GM12873 (cell line): ENCODE data around the gene EHD4.

Source experiments
- TF ChIP-seq, protein P1 (sequence below): IDR thresholded peaks from 2 replicates; pipeline ENCODE4 v1.5.1; 2012; ENCODE audit warnings: low read depth, mild to moderate bottlenecking, moderate library complexity, low read length, control low read depth; ENCODE audit not compliant: insufficient read depth; ENCODE audit errors: missing control alignments

The EHD4 gene

DNA sequence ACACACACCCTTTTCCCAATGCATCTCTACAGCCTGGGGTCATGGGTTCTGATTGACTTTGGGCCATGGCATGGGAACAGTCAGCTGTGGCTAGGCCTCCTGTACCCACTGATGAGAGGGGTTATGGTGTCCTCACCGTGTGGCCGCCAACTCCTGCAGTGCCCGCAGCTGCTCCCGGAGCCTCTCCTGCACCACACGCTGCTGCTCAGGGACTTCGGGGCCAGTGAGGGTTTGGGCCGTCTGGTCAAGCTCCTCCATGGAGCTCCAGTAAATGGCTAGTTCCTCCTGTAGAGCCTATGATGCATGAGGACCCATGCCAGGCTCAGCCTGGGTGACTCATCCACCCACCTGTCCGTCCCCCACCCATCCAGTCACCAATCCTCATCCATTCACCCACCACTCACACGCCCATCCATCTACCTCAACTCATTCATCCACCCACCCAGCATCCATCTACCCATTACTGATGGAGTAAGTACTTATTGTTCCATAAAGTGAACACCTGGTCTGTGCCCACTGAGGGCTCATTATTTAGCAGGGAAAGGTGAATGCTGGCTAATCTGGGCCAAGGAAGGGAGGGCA lies 100.1 kb downstream of the EHD4 start:
- TF ChIP-seq, protein P1, sequence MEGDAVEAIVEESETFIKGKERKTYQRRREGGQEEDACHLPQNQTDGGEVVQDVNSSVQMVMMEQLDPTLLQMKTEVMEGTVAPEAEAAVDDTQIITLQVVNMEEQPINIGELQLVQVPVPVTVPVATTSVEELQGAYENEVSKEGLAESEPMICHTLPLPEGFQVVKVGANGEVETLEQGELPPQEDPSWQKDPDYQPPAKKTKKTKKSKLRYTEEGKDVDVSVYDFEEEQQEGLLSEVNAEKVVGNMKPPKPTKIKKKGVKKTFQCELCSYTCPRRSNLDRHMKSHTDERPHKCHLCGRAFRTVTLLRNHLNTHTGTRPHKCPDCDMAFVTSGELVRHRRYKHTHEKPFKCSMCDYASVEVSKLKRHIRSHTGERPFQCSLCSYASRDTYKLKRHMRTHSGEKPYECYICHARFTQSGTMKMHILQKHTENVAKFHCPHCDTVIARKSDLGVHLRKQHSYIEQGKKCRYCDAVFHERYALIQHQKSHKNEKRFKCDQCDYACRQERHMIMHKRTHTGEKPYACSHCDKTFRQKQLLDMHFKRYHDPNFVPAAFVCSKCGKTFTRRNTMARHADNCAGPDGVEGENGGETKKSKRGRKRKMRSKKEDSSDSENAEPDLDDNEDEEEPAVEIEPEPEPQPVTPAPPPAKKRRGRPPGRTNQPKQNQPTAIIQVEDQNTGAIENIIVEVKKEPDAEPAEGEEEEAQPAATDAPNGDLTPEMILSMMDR = no peak

DNA sequence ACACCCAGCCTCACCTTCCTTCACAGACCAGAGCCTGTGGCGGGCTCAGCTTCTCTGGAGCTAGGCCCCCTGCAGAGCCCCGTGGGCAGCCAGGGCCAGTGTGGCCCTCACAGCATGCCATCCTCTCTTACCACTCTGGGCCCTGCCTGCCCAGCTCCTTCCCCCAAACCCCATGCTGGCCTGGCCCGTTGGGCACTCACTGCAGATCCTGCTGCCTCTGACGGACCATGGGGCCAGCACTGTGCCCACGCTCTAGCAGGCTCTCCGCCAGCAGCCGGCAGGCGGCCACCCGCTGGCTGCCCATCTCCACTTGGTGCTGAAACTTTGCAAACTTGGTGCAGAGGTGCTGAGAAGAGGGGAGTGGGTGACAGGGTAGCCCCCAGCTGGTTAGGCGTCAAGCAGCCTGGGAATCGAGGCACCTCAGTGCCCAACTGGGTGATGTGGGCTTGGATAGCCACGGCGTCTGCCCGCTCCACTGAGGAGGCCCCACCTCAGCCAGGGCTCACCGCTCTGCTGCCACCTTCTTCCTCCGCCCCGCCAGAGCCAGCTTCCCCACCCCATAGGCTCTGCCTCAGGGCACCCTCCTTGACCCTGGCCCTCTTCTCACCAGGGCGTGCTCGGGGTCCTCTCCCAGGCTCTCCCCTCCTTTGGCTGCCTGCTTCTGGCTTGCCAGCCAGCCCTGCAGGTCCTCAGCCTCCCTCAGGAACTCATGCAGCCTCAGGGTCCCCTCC lies 101.0 kb downstream of the EHD4 start:
- TF ChIP-seq, protein P1 = no peak

DNA sequence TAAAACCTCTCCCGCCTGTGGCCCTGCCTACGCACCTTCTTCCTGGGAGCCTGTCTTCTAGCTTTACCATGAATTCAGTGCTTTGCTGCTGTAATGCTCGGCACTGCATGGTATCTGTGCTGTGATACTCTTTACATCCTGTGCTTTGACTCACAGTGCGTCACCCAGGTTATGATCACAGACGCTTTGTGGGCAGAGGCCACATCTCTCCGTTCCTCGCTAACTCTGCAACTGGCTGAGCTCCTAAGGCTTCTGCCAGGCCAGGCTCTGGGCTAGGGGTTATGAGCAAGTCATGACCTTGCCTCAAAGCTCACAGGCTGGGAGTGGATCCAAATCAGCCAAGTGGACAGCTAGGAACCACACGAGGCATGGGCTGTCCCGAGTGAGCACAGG lies 101.7 kb downstream of the EHD4 start:
- TF ChIP-seq, protein P1 = no peak

DNA sequence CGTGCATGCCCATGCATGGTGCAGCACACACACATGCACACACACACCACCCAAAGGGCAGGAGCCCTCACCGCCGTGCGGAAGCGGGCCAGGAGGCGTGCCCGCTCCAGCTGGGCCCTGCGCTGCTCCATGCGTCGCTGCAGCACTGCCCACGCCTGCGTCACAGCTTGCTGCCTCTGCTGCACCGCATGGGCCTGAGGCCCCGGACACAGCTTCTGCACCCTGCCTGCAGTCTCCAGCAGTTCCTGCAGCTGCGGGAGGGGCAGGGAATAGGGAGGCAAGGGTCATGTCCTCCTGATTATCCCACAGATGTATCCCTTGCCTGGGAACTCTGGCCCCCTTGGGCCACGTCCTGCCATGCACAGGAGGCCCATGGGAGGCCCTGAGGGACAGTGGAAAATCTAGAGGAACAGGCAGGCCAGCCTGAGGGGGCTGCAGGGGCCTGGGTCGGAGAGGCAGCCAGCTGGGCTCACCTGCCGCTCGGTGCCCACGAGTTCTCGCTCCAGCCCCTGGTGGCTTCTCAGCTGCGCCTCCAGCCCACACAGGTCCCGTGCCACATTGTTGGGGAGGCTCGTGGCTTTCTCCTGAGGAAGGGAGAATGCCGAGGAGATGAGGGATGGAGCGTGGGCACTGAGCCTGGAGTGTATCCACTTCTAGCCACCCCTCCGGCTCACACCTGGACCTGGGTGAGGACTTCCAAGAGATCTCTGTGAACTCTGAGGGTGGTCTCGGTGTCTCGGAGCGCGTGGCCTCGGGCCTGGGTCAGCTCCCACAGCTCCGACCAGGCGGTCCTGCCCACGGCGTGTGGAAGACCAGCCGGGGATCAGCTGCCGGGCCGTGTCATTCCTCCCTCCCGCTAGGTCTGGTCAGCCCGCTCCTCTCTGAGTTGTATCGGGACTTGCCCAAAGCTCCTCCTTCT lies 102.3 kb downstream of the EHD4 start:
- TF ChIP-seq, protein P1 = no peak

DNA sequence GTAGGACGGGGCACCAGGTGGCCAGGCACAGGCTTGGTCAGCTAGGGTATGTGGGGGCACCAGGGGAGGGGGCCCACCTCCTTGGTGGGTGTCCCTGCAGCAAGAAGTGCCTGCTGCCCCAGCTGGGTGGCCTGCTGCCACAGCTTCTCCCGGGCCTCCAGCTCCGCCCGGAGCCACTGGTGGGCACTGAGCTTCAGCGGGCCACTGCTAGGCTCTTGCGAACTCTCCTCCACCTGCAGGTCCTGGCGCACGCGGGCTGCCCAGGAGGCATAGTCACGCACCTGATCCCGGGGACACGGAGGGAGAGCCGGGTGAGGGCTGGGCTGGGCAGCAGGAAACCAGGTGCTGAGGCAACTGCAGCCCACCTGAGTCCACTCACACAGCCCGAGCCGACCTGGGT lies 104.0 kb downstream of the EHD4 start:
- TF ChIP-seq, protein P1 = no peak

DNA sequence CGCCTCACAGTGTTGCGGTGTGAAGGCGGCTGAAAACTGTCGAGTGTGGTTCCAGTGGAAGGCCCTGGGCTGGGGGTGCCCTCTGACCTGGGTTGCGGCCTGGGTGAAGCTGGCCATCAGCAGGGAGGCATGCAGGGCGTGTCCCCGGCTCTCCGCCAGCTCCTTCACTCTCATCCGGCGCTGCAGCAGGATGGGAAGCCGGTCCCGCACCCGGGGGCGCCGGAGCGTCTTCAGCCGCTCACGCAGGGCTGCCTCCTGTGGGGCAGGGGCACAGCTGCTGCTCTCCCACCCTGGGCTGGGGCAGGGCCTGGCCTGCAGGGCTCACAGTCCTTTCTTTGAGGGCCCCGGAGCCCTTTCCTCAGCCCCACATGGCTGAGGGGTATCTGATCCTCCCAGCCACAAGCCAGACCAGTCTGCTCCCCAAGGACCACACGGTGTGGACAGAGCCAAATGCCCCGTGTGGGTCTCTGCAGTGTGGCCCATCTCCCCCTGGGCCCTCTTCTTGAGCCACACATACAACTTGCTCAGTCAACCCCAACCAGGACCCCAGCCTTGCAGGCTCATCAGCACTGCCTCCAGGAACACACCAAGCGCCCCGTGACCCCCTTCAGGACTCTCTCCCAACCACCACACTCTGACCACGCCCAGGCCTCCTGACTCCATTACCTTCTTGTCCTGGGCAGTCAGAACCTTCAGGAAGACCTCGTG lies 105.3 kb downstream of the EHD4 start:
- TF ChIP-seq, protein P1 = no peak

DNA sequence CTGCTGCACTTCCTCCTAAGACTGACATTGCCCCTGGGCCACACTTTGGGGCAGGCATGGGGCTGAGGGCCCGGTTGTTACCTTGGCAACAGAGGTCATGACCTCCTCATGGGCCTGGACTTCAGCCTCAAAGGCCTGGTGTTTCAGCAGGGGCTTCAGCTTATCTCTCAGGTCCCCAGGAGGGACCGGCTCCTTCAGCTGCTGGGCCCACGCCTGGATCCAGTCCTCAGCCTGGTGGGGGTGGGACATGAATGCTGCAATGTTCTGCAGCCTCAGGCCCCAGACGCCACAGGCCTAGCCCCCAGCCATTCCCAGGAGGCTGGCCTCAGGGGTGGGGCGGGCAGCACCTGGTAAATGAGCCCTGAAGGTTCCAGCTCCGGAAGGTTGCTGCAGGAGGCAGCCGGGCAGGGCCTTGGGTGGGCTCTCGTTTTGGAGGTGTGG lies 106.1 kb downstream of the EHD4 start:
- TF ChIP-seq, protein P1 = no peak
